SK-N-SH (cell line): ENCODE data around the gene RNASE8. TPM values are rescaled to one million over a fixed set of nuclear protein-coding genes. Genes with fewer than 3 reads are reported as not detected.

Source experiments
- CTCF ChIA-PET: fragments of 300-600, 350-600 bp; formaldehyde crosslinking; extraction: SDS; loops from one replicate; lab custom pipeline; 2021; lab: Yijun Ruan, JAX
- POLR2A ChIA-PET: fragments of 350-600 bp; sonication (Branson Sonifier 250); formaldehyde crosslinking; extraction: SDS; loops from one replicate; lab custom pipeline; 2020; ENCODE audit warnings: antibody characterized with exemption, inconsistent platforms; lab: Yijun Ruan, JAX
- DNase-seq: peaks from one replicate; pipeline ENCODE4 v3.0.0; 2012
- H2AFZ ChIP-seq: fragments of 200-600 bp; sonication (generic); 2 replicates; pipeline ENCODE4 v1.8.1; 2016; ENCODE audit warnings: antibody characterized with exemption, mild to moderate bottlenecking, low read depth
- H3F3A ChIP-seq: fragments of 200-600 bp; sonication (generic); replicated peaks from 2 replicates; pipeline ENCODE3; 2016; ENCODE audit warnings: antibody characterized with exemption, mild to moderate bottlenecking; ENCODE audit not compliant: insufficient read depth
- H3K27ac ChIP-seq, 2 experiments: fragments of 200-500 bp in 1 of 2; fragments of 200-600 bp in 1 of 2; sonication (Bioruptor generic) in 1 of 2; sonication (generic), shearing (Covaris generic) in 1 of 2; 2 replicates each; pipeline versions ENCODE4 v1.5.1 to v1.6.1; 2014 to 2016; ENCODE audit warnings: low read depth in 2 of 2, inconsistent platforms in 1 of 2, low read length in 1 of 2, mild to moderate bottlenecking in 1 of 2, mixed read lengths in 1 of 2
- H3K27me3 ChIP-seq: fragments of 200-600 bp; sonication (generic), shearing (Covaris generic); 2 replicates; pipeline ENCODE4 v1.6.1; 2016; ENCODE audit warnings: mixed run types; ENCODE audit not compliant: insufficient read depth
- H3K36me3 ChIP-seq, 2 experiments: fragments of 200-500 bp in 1 of 2; fragments of 200-600 bp in 1 of 2; sonication (Bioruptor generic) in 1 of 2; sonication (generic) in 1 of 2; replicated peaks in 1 of 2; 2 replicates each; pipeline versions ENCODE3 to v1.5.1; 2014 to 2016; ENCODE audit warnings: low read length in 1 of 2, mild to moderate bottlenecking in 1 of 2; ENCODE audit not compliant: insufficient read depth in 2 of 2, control insufficient read depth in 1 of 2
- H3K4me1 ChIP-seq, 2 experiments: fragments of 200-500 bp in 1 of 2; fragments of 200-600 bp in 1 of 2; sonication (Bioruptor generic) in 1 of 2; sonication (generic), shearing (Covaris generic) in 1 of 2; 2 replicates each; pipeline versions ENCODE4 v1.5.1 to v1.6.1; 2014 to 2016; ENCODE audit warnings: low read depth in 1 of 2, low read length in 1 of 2, mixed run types in 1 of 2; ENCODE audit not compliant: insufficient read depth in 2 of 2, control insufficient read depth in 1 of 2
- H3K4me2 ChIP-seq: fragments of 200-600 bp; sonication (generic), shearing (Covaris generic); 2 replicates; pipeline ENCODE4 v1.6.1; 2017; ENCODE audit warnings: mixed run types
- H3K4me3 ChIP-seq, 2 experiments: fragments of 200-500 bp in 1 of 2; fragments of 200-600 bp in 1 of 2; sonication (Bioruptor generic) in 1 of 2; sonication (generic), shearing (Covaris generic) in 1 of 2; 2 replicates each; pipeline versions ENCODE4 v1.5.1 to v1.8.1; 2014 to 2016; ENCODE audit warnings: low read depth in 2 of 2, inconsistent platforms in 1 of 2, low read length in 1 of 2, mild to moderate bottlenecking in 1 of 2, mixed read lengths in 1 of 2, moderate library complexity in 1 of 2
- H3K79me2 ChIP-seq: fragments of 200-600 bp; sonication (generic); 2 replicates; pipeline ENCODE4 v1.8.1; 2017; ENCODE audit warnings: mild to moderate bottlenecking; ENCODE audit not compliant: insufficient read depth
- H3K9ac ChIP-seq: fragments of 200-600 bp; sonication (generic); 2 replicates; pipeline ENCODE4 v1.6.1; 2017; ENCODE audit warnings: mixed run types
- H3K9me2 ChIP-seq: fragments of 200-600 bp; sonication (generic); 2 replicates; pipeline ENCODE4 v1.6.1; 2017; ENCODE audit warnings: mixed run types
- H3K9me3 ChIP-seq: fragments of 200-600 bp; sonication (generic); 2 replicates; pipeline ENCODE4 v1.6.1; 2017; ENCODE audit warnings: mixed run types, mild to moderate bottlenecking, moderate library complexity
- H4K20me1 ChIP-seq: fragments of 200-600 bp; sonication (generic); 2 replicates; pipeline ENCODE4 v1.6.1; 2017; ENCODE audit warnings: mild to moderate bottlenecking, mixed run types; ENCODE audit not compliant: insufficient read depth
- CHD2 ChIP-seq: fragments of 150-350 bp; IDR thresholded peaks from 2 replicates; pipeline ENCODE4 v1.6.1; 2018; ENCODE audit warnings: low read length; ENCODE audit not compliant: partially characterized antibody
- FOSL2 ChIP-seq: IDR thresholded peaks from 2 replicates; pipeline ENCODE4 v1.4.0; 2012; ENCODE audit warnings: low read depth, mild to moderate bottlenecking, moderate library complexity, borderline replicate concordance
- GABPA ChIP-seq: IDR thresholded peaks from 2 replicates; pipeline ENCODE4 v1.4.0; 2012; ENCODE audit warnings: low read depth, mild to moderate bottlenecking
- GATA2 ChIP-seq: sonication (generic); formaldehyde crosslinking; IDR thresholded peaks from 2 replicates; pipeline ENCODE4 v1.5.0; 2020; ENCODE audit warnings: mild to moderate bottlenecking, missing genetic modification reagents
- MXI1 ChIP-seq: IDR thresholded peaks from 2 replicates; pipeline ENCODE4 v1.6.1; 2012; ENCODE audit warnings: mild to moderate bottlenecking, low read depth, low read length, improper control_type of control experiment
- NRF1 ChIP-seq: IDR thresholded peaks from 2 replicates; pipeline ENCODE4 v1.6.1; 2012; ENCODE audit warnings: low read depth, mild to moderate bottlenecking, low read length
- POLR2AphosphoS5 ChIP-seq: IDR thresholded peaks from 2 replicates; pipeline ENCODE4 v1.6.1; 2012; ENCODE audit warnings: low read depth, low read length
- RAD21 ChIP-seq: IDR thresholded peaks from 2 replicates; pipeline ENCODE4 v1.6.1; 2012; ENCODE audit warnings: mild to moderate bottlenecking, low read length
- RFX5 ChIP-seq: IDR thresholded peaks from 2 replicates; pipeline ENCODE4 v1.6.1; 2012; ENCODE audit warnings: mild to moderate bottlenecking, improper control_type of control experiment, low read length
- SIN3A ChIP-seq: IDR thresholded peaks from 2 replicates; pipeline ENCODE4 v1.6.1; 2012; ENCODE audit warnings: low read depth, mild to moderate bottlenecking, low read length, moderate library complexity, borderline replicate concordance
- SMC3 ChIP-seq: IDR thresholded peaks from 2 replicates; pipeline ENCODE4 v1.6.1; 2012; ENCODE audit warnings: low read depth, low read length, improper control_type of control experiment
- TCF12 ChIP-seq: IDR thresholded peaks from 2 replicates; pipeline ENCODE4 v1.4.0; 2012
- YY1 ChIP-seq: IDR thresholded peaks from 2 replicates; pipeline ENCODE4 v1.4.0; 2012; ENCODE audit warnings: low read depth, mild to moderate bottlenecking
- WGBS: methylation state at CpG from one replicate; pipeline ENCODE4 v1.1.6; 2017; ENCODE audit warnings: low lambda C conversion rate; 5-methylcytosine and 5-hydroxymethylcytosine counted together
- polyA plus RNA-seq, 3 experiments: library from polyadenylated mRNA; depleted of rRNA; stranded (reverse); fragments of >200 nt; gene quantifications; 2 replicates each; pipeline ENCODE4 v1.2.3, GENCODE V29; 2012
- TF ChIP-seq, protein P1 (sequence below): fragments of 150-350 bp; IDR thresholded peaks from 2 replicates; pipeline ENCODE4 v1.6.1; 2017; ENCODE audit warnings: antibody characterized with exemption, low read length, low read depth, borderline replicate concordance
- TF ChIP-seq, protein P2 (sequence below): IDR thresholded peaks from 2 replicates; pipeline ENCODE4 v1.4.0; 2012; ENCODE audit warnings: low read depth
- TF ChIP-seq, protein P3 (sequence below): IDR thresholded peaks from 2 replicates; pipeline ENCODE4; 2012

The RNASE8 gene
- polyA plus RNA-seq, 1 of the 3 experiments (the other 2 are of a cell fraction): not detected

DNA sequence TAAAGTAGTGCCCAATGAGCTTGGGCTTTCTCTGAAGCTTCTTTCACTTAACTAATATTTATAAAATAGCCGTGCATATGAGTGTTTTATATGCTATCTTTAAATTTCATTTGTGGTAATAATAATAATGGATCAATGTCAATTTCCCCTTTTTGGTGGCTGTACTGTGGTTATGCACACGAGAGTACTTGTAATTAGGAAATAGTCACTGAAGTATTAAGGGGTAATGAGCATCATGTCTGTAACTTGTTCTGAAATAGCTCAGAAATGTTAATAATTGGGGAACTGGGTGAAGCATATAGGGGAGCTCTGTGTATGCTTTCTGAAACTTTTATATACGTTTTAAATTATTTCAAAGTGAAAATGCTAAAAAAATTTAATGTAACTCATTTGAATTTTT is 7.0 kb upstream of the RNASE8 start:
- no peaks in the 10 kb centered on the region for H3K9me2 ChIP-seq
- H3F3A ChIP-seq: peaks cover 9% of the 10 kb centered on the region
- no peak overlapping the region for H3K27ac ChIP-seq
- no peaks in the 10 kb centered on the region for H3K27me3 ChIP-seq
- no peaks in the 10 kb centered on the region for H3K4me1 ChIP-seq
- no peaks in the 10 kb centered on the region for H4K20me1 ChIP-seq
- no peak overlapping the region for H3K9ac ChIP-seq
- CTCF ChIA-PET: interaction anchor here (0.7 to 2.9 kb wide), 4 partner anchors 10 to 79 kb away, joined by 3 to 13 read pairs (median 10); no protein-coding TSS in a partner anchor
- no peak for DNase-seq
- no peak overlapping the region for H2AFZ ChIP-seq
- TF ChIP-seq CHD2: no peak
- no peak for TF ChIP-seq RFX5
- TF ChIP-seq, protein P1, sequence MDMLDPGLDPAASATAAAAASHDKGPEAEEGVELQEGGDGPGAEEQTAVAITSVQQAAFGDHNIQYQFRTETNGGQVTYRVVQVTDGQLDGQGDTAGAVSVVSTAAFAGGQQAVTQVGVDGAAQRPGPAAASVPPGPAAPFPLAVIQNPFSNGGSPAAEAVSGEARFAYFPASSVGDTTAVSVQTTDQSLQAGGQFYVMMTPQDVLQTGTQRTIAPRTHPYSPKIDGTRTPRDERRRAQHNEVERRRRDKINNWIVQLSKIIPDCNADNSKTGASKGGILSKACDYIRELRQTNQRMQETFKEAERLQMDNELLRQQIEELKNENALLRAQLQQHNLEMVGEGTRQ: no peak
- no peak for TF ChIP-seq RAD21
- no peak for TF ChIP-seq FOSL2
- TF ChIP-seq MXI1: no peak
- H3K36me3 ChIP-seq: no peaks in the 10 kb centered on the region
- no peaks in the 10 kb centered on the region for H3K9me3 ChIP-seq
- WGBS: 56% methylated on average over 3 of the region's 3 CpGs
- H3K79me2 ChIP-seq: no peaks in the 10 kb centered on the region
- no peak overlapping the region for H3K4me2 ChIP-seq
- no peak overlapping the region for H3K4me3 ChIP-seq
- POLR2A ChIA-PET: no interaction called here

DNA sequence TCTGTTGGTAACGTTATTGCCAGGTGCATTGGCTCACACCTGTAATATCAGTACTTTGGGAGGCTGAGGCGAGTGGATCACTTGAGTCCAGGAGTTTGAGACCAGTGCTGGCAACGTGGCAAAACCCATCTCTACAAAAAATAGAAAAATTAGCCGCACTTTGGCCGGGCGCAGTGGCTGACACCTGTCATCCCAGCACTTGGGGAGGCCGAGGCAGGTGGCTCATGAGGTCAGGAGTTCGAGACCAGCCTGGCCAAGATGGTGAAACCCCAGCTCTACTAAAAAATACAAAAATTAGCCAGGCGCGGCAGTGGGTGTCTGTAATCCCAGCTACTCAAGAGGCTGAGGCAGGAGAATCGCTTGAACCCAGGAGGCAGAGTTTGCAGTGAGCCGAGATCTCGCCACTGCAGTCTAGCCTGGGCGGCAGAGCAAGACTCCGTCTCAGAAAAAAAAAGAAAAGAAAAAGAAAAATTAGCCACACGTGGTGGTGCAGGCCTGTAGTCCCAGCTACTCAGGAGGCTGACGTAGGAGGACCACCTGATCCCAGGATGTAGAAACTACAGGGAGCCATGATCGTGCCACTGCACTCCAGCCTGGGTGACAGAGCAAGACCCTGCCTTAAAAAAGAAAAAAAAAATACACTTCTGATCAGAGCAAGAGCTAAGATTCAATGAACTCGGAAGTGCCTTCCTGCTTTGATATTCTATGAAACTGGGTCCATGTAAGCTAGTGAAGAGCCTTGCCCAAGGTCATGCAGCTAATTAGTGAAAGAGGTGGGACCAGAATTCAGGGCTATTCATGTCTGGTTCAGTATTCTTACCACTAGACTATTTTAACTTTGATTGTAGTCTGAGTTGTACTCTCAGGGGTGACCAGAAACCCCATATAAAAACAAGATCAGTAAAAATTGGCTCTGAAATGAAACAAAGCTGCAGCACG is 4.2 kb upstream of the RNASE8 start:
- Histone ChIP-seq H3K9me3 (no peaks in the 10 kb centered on the region), H3K27ac (no peak overlapping the region), H3K4me1 (no peaks in the 10 kb centered on the region)
- TF ChIP-seq SIN3A: no peak
- TF ChIP-seq POLR2AphosphoS5: no peak
- TF ChIP-seq RAD21: no peak
- no peak for TF ChIP-seq GATA2
- TF ChIP-seq, protein P1: no peak
- TF ChIP-seq YY1: no peak
- TF ChIP-seq, protein P2, sequence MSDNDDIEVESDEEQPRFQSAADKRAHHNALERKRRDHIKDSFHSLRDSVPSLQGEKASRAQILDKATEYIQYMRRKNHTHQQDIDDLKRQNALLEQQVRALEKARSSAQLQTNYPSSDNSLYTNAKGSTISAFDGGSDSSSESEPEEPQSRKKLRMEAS: no peak
- TF ChIP-seq GABPA: no peak
- no peak for TF ChIP-seq SMC3
- no peak for TF ChIP-seq NRF1
- no peak for TF ChIP-seq TCF12
- TF ChIP-seq, protein P3, sequence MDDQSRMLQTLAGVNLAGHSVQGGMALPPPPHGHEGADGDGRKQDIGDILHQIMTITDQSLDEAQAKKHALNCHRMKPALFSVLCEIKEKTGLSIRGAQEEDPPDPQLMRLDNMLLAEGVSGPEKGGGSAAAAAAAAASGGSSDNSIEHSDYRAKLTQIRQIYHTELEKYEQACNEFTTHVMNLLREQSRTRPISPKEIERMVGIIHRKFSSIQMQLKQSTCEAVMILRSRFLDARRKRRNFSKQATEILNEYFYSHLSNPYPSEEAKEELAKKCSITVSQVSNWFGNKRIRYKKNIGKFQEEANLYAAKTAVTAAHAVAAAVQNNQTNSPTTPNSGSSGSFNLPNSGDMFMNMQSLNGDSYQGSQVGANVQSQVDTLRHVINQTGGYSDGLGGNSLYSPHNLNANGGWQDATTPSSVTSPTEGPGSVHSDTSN: no peak
- TF ChIP-seq, all 33 proteins: peak for 0
- no peak overlapping the region for H3K9ac ChIP-seq
- H3K9me2 ChIP-seq: no peaks in the 10 kb centered on the region
- ChIA-PET POLR2A (no interaction called here), CTCF (interaction anchor here (1.8 to 2.1 kb wide), 4 partner anchors 13 to 39 kb away, joined by 5 to 7 read pairs (median 7); no protein-coding TSS in a partner anchor)
- 83% methylated on average over 19 of the region's 20 CpGs for WGBS
- H2AFZ ChIP-seq: no peak overlapping the region
- no peak for DNase-seq
- no peak overlapping the region for H3K4me2 ChIP-seq
- H3K79me2 ChIP-seq: no peaks in the 10 kb centered on the region
- H3F3A ChIP-seq: peaks cover 9% of the 10 kb centered on the region
- H4K20me1 ChIP-seq: no peaks in the 10 kb centered on the region
- no peaks in the 10 kb centered on the region for H3K27me3 ChIP-seq
- no peaks in the 10 kb centered on the region for H3K36me3 ChIP-seq
- no peak overlapping the region for H3K4me3 ChIP-seq
